Measurements from ENCODE around the gene ASRGL1.

DNA sequence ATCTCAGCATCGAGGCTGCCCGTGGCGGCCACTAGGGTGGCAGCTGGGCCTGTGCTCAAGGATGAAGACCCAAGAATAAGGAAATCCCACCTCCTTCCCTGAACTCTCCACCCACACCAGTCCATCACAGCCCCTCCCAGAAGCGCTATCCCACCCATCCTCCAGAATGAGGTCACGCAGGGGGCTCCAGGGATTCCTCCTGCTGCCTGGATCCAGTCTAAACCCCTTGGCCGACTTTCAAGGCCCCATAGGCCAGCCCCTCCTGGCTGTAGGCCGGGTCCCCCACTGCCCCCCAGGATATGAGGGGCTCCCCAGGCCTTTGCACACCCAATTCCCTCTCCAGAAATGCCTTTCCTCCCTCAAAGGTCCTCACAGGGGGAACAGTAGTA lies 62.6 kb downstream of the ASRGL1 start:
- TF ChIP-seq, protein P1, sequence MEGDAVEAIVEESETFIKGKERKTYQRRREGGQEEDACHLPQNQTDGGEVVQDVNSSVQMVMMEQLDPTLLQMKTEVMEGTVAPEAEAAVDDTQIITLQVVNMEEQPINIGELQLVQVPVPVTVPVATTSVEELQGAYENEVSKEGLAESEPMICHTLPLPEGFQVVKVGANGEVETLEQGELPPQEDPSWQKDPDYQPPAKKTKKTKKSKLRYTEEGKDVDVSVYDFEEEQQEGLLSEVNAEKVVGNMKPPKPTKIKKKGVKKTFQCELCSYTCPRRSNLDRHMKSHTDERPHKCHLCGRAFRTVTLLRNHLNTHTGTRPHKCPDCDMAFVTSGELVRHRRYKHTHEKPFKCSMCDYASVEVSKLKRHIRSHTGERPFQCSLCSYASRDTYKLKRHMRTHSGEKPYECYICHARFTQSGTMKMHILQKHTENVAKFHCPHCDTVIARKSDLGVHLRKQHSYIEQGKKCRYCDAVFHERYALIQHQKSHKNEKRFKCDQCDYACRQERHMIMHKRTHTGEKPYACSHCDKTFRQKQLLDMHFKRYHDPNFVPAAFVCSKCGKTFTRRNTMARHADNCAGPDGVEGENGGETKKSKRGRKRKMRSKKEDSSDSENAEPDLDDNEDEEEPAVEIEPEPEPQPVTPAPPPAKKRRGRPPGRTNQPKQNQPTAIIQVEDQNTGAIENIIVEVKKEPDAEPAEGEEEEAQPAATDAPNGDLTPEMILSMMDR (IDR thresholded peaks at IDR 0.05; ENCODE audit: low read length) = no peak
- no peak for TF ChIP-seq EZH2phosphoT487 (IDR thresholded peaks at IDR 0.05; ENCODE audit: low read length)

Data from MM.1S (cell line).